ENCODE data around the gene CDK2AP2. TPM values are rescaled to one million over a fixed set of nuclear protein-coding genes. Genes with fewer than 3 reads are reported as not detected.
"Not testable (repeated sequence)": the region's sequence is repeated elsewhere in the genome, so short reads cannot be mapped to it uniquely, and the experiment has no call there.

The CDK2AP2 gene
- total and polyA plus RNA-seq, 2 experiments from 2014 or later: 48.6 to 120 TPM

DNA sequence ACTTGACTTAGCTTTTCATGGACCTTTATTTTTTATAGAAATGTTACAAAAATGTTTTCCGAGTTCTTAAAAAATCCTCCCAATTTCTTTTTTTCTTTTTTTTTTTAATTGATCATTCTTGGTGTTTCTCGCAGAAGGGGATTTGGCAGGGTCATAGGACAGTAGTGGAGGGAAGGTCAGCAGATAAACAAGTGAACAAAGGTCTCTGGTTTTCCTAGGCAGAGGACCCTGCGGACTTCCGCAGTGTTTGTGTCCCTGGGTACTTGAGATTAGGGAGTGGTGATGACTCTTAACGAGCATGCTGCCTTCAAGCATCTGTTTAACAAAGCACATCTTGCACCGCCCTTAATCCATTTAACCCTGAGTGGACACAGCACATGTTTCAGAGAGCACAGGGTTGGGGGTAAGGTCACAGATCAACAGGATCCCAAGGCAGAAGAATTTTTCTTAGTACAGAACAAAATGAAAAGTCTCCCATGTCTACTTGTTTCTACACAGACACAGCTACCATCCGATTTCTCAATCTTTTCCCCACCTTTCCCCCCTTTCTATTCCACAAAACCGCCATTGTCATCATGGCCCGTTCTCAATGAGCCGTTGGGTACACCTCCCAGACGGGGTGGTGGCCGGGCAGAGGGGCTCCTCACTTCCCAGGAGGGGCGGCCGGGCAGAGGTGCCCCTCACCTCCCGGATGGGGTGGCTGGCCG lies 30.5 kb downstream of the CDK2AP2 start:
- H2AFZ ChIP-seq; H3K79me2 ChIP-seq (replicated peaks; ENCODE audit: insufficient read depth); H3K27me3 ChIP-seq (ENCODE audit: insufficient read depth); H3K4me3 ChIP-seq; H3K9me2 ChIP-seq (ENCODE audit: insufficient read depth); H3K4me1 Mint-ChIP-seq; H4K20me1 ChIP-seq (replicated peaks; ENCODE audit: insufficient read depth); H3K27me3 Mint-ChIP-seq (ENCODE audit: insufficient read depth, low read depth, poor library complexity); H3K36me3 ChIP-seq (ENCODE audit: insufficient read depth); H3K4me1 ChIP-seq (ENCODE audit: insufficient read depth); H3K36me3 Mint-ChIP-seq (ENCODE audit: low read depth); ATAC-seq; H3K27ac ChIP-seq (ENCODE audit: low read depth); H3K9me3 Mint-ChIP-seq; H3F3A ChIP-seq (replicated peaks; ENCODE audit: low read depth); H3K27ac Mint-ChIP-seq; H3K4me3 Mint-ChIP-seq; DNase-seq (ENCODE audit: low spot score); H3K4me2 ChIP-seq: not testable (repeated sequence)

- H3K27ac Mint-ChIP-seq, H2AFZ ChIP-seq, H3K4me2 ChIP-seq: not testable (repeated sequence)
Observed at GRCh38 chr11:67476692-67477091, 31.3 kb downstream of the CDK2AP2 start.

DNA sequence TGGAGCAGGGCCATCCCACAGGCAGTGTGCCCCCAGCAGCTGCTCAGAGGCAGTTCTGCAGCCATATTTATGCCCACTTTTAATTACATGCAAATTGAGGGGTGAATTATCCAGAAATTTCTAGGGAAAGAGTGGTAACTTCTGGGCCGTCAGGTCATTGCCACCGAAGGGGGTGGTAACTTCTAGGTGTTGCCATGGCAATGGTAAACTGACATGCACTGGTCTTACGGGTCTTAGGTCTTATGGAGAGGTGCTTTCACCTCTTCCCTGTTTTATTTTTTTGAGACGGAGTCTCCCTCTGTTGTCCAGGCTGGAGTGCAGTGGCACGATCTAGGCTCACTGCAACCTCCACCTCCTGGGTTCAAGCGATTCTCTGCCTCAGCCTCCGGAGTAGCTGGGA lies 35.1 kb downstream of the CDK2AP2 start:
- Histone ChIP-seq H3K4me2 (no peak overlapping the region), H3K36me3 (ENCODE audit: insufficient read depth) (no peaks in the 10 kb centered on the region), H3K4me3 (no peak overlapping the region), H3K27me3 (ENCODE audit: insufficient read depth) (no peaks in the 10 kb centered on the region), H2AFZ (no peak overlapping the region), H3K27ac (ENCODE audit: low read depth) (no peak overlapping the region), H4K20me1 (replicated peaks; ENCODE audit: insufficient read depth) (no peaks in the 10 kb centered on the region), H3F3A (replicated peaks; ENCODE audit: low read depth) (no peaks in the 10 kb centered on the region), H3K4me1 (ENCODE audit: insufficient read depth) (peaks cover 5% of the 10 kb centered on the region; the same call in 1 of the 2 replicates), H3K9me2 (ENCODE audit: insufficient read depth) (no peaks in the 10 kb centered on the region), H3K79me2 (replicated peaks; ENCODE audit: insufficient read depth) (no peaks in the 10 kb centered on the region)
- H3K4me1 Mint-ChIP-seq: no peaks in the 10 kb centered on the region; the same call in none of the 3 replicates
- peaks cover 4% of the 10 kb centered on the region; the same call in 2 of the 3 replicates for H3K9me3 Mint-ChIP-seq
- peaks cover 10% of the 10 kb centered on the region for H3K27me3 Mint-ChIP-seq (ENCODE audit: insufficient read depth, low read depth, poor library complexity)
- no peak overlapping the region for H3K4me3 Mint-ChIP-seq
- no peak overlapping the region for H3K27ac Mint-ChIP-seq
- no peak for TF ChIP-seq ETS1 (IDR thresholded peaks at IDR 0.05)
- no peak for TF ChIP-seq POLR2AphosphoS5 (IDR thresholded peaks at IDR 0.05; ENCODE audit: low read depth)
- no peak for TF ChIP-seq CREB1 (CRISPR knock-in tag; IDR thresholded peaks at IDR 0.05; ENCODE audit: low read depth)
- TF ChIP-seq CTCF (conservative IDR thresholded peaks at IDR 0.05; ENCODE audit: low read depth in 2 of 2): no peak
- no peak for TF ChIP-seq REST (IDR thresholded peaks at IDR 0.05; ENCODE audit: unreplicated experiment)
- TF ChIP-seq JUNB (IDR thresholded peaks at IDR 0.05; ENCODE audit: unreplicated experiment): no peak
- TF ChIP-seq STAT1 (IDR thresholded peaks at IDR 0.05; ENCODE audit: unreplicated experiment): no peak
- no peak for TF ChIP-seq EZH2phosphoT487 (IDR thresholded peaks at IDR 0.05; ENCODE audit: unreplicated experiment)
- no peak for TF ChIP-seq NANOG (IDR thresholded peaks at IDR 0.05; ENCODE audit: borderline replicate concordance)
- no peak for TF ChIP-seq ZNF114 (CRISPR knock-in tag; IDR thresholded peaks at IDR 0.05)
- TF ChIP-seq ZNF331 (CRISPR knock-in tag; IDR thresholded peaks at IDR 0.05; ENCODE audit: low read depth): no peak
- no peak for TF ChIP-seq EZH2 (IDR thresholded peaks at IDR 0.05; ENCODE audit: low read depth, unreplicated experiment)
- ATAC-seq: no peak
- no peaks in the 10 kb centered on the region for H3K36me3 Mint-ChIP-seq (ENCODE audit: low read depth)
- DNase-seq (ENCODE audit: low spot score): no peak

More at GRCh38 chr11:67476692-67477091, 31.3 kb downstream of the CDK2AP2 start:
- H3K9me2 ChIP-seq (ENCODE audit: insufficient read depth); H3F3A ChIP-seq (replicated peaks; ENCODE audit: low read depth); H3K27ac ChIP-seq (ENCODE audit: low read depth); H3K9me3 Mint-ChIP-seq; H3K79me2 ChIP-seq (replicated peaks; ENCODE audit: insufficient read depth); ATAC-seq; H3K4me1 ChIP-seq (ENCODE audit: insufficient read depth); H4K20me1 ChIP-seq (replicated peaks; ENCODE audit: insufficient read depth); H3K27me3 Mint-ChIP-seq (ENCODE audit: insufficient read depth, low read depth, poor library complexity); H3K4me3 Mint-ChIP-seq; H3K36me3 Mint-ChIP-seq (ENCODE audit: low read depth); DNase-seq (ENCODE audit: low spot score); H3K4me3 ChIP-seq; H3K4me1 Mint-ChIP-seq; H3K36me3 ChIP-seq (ENCODE audit: insufficient read depth); H3K27me3 ChIP-seq (ENCODE audit: insufficient read depth): not testable (repeated sequence)

Data from GM23338 (cell line).